Body of pancreas (tissue), 4 donors: ENCODE results near the gene SV2B. TPM values are rescaled to one million over a fixed set of nuclear protein-coding genes. Genes with fewer than 3 reads are reported as not detected.

Experiments used
- ATAC-seq: fragments of 150-250 bp; one replicate; pipeline ENCODE4 v1.9.1; 2016
- DNase-seq, 4 donors: peaks; one replicate each; pipeline ENCODE4 v3.0.0-alpha.2; 2019
- H3K27ac ChIP-seq, 4 donors: fragments of 200-600 bp; sonication (generic); 1 replicate in 3 of 4; 2 replicates in 1 of 4; pipeline versions ENCODE4 v1.5.1 to v1.6.1; 2016 to 2019; ENCODE audit warnings: mild to moderate bottlenecking in 1 of 4, mixed read lengths in 1 of 4, moderate library complexity in 1 of 4
- H3K27me3 ChIP-seq, 2 donors: fragments of 200-600 bp; sonication (generic); one replicate each; pipeline ENCODE4 v1.6.0; 2016; ENCODE audit warnings: mild to moderate bottlenecking in 1 of 2
- H3K36me3 ChIP-seq, 2 donors: fragments of 200-600 bp; sonication (generic); replicated peaks in 1 of 2; 2 replicates each; pipeline ENCODE4 v1.5.1; 2016; ENCODE audit warnings: low read depth in 2 of 2; ENCODE audit not compliant: insufficient read depth in 1 of 2
- H3K4me1 ChIP-seq: fragments of 200-600 bp; sonication (generic); one replicate; pipeline ENCODE4 v1.6.0; 2016
- H3K4me3 ChIP-seq, 2 donors: fragments of 200-600 bp; sonication (generic); 1 replicate in 1 of 2; 2 replicates in 1 of 2; pipeline ENCODE4 v1.5.1; 2016 to 2019
- H3K9me3 ChIP-seq, 3 donors: fragments of 200-600 bp; sonication (generic); 1 replicate in 2 of 3; 2 replicates in 1 of 3; pipeline ENCODE4 v1.5.1; 2016
- POLR2A ChIP-seq, 3 donors: fragments of 450-650 bp; IDR thresholded peaks; one replicate each; pipeline ENCODE4 v1.6.1; 2016; ENCODE audit warnings: antibody characterized with exemption in 3 of 3, mild to moderate bottlenecking in 2 of 3
- WGBS, 2 donors: methylation state at CpG; one replicate each; pipeline ENCODE4 v1.1.5; 2017; 5-methylcytosine and 5-hydroxymethylcytosine counted together
- intact Hi-C: fragments of 100-400 bp; cut with DNase I; formaldehyde crosslinking; loops from one replicate; pipeline ENCODE4 v1.15.1; 2023
- total RNA-seq, 2 donors: library from RNA; depleted of rRNA; stranded (reverse); fragments of >200 nt; gene quantifications; one replicate each; pipeline ENCODE4 v1.1.0, GENCODE V29; 2016
- TF ChIP-seq, protein P1 (sequence below), 7 experiments: fragments of 450-650 bp in 4 of 7; fragments of 200-600 bp in 3 of 7; sonication (generic) in 3 of 7; IDR thresholded peaks; one replicate each; pipeline ENCODE4 v1.5.1; 2016 to 2019; ENCODE audit warnings: antibody characterized with exemption in 7 of 7

SV2B gene
- total RNA-seq, 2 donors from 2014 or later: 0.78 to 20.4 TPM

DNA sequence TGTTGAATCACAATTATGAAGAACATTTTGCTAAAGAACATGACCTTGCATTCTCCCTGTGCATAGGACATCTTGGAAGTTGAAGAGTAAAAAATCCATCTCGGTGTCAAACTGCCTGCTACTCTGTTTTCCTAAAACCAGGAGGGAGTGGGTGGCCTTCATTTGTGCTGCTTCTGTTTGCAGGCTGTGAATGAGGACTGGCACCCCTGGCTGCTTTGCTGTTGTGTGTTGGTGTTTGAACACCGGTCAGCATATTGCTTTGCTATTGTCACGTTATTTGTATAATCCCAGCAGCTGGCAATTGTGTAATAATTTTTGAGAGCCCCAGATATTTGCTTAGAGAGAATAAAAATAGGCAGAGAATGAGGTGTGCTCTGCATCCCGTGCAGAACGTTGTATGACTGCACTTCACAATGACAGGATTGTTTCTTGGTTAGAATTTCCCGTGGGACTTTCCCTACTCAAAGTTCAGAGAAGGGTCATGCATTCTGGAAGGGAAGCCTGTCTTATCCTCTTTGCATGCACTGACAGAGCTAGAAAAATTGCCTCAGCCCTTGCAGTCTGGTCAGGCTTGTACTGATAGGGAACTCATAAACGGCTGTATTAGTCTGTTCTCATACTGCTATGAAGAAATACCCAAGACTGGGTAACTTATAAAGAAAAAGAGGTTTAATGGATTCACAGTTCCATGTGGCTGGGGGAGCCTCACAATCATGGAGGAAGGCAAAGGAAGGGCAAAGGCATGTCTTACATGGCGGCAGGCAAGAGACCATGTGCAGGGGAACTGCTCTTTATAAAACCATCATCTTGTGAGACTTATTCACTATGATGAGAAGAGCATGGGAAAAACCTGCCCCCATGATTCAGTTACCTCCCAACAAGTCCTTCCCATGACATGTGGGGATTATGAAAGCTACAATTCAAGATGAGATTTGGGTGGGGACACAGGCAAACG lies 16.3 kb downstream of the SV2B start:
- intact Hi-C loops: no loop called here
- Histone ChIP-seq H3K4me1 (peaks cover 14% of the 10 kb centered on the region), H3K36me3 (no peaks in the 10 kb centered on the region), H3K27me3 (no peaks in the 10 kb centered on the region), H3K27ac (peak overlapping the region in 3 of 4 donors; percentile 70 to 80 (median 74)), H3K9me3 (no peaks in the 10 kb centered on the region), H3K4me3 (no peak overlapping the region)
- TF ChIP-seq POLR2A (IDR thresholded peaks at IDR 0.05): peak in 1 of 3 donors; percentile 14
- TF ChIP-seq, protein P1, sequence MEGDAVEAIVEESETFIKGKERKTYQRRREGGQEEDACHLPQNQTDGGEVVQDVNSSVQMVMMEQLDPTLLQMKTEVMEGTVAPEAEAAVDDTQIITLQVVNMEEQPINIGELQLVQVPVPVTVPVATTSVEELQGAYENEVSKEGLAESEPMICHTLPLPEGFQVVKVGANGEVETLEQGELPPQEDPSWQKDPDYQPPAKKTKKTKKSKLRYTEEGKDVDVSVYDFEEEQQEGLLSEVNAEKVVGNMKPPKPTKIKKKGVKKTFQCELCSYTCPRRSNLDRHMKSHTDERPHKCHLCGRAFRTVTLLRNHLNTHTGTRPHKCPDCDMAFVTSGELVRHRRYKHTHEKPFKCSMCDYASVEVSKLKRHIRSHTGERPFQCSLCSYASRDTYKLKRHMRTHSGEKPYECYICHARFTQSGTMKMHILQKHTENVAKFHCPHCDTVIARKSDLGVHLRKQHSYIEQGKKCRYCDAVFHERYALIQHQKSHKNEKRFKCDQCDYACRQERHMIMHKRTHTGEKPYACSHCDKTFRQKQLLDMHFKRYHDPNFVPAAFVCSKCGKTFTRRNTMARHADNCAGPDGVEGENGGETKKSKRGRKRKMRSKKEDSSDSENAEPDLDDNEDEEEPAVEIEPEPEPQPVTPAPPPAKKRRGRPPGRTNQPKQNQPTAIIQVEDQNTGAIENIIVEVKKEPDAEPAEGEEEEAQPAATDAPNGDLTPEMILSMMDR (IDR thresholded peaks at IDR 0.05): no peak
- WGBS, 2 donors: 18% methylated on average over 9 of the region's 9 CpGs
- DNase-seq (peak; percentile 20 to 65 (median 33)), ATAC-seq (peak; percentile 90)

DNA sequence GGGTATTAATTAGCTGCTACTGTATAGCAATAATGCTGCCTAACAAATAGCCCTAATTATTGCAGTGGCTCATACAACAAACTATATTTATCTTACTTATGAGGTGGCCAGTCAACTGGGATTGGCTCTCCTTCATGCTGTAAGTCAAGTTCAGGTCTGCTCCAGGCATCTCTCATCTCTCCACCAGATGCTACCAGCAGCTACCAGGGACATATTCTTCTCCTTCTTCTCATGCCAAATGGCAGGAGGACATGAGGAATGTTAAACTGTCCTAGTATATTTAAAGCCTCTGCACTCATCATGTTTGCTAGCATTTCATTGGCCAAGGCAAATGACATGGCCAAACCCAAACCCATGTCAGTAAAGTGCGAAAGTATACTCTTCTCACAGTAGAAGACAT lies 17.3 kb downstream of the SV2B start:
- WGBS, 2 donors: 67 to 78% methylated on average over 1 of the region's 1 CpG
- Histone ChIP-seq H3K27me3 (no peaks in the 10 kb centered on the region), H3K4me3 (no peak overlapping the region), H3K36me3 (no peaks in the 10 kb centered on the region), H3K4me1 (peaks cover 14% of the 10 kb centered on the region), H3K27ac (peak overlapping the region in 3 of 4 donors; percentile 68 to 74 (median 68)), H3K9me3 (no peaks in the 10 kb centered on the region)
- intact Hi-C loops: no loop called here
- no peak for TF ChIP-seq POLR2A (IDR thresholded peaks at IDR 0.05)
- TF ChIP-seq, protein P1 (IDR thresholded peaks at IDR 0.05): no peak
- no peak for DNase-seq
- ATAC-seq: no peak

DNA sequence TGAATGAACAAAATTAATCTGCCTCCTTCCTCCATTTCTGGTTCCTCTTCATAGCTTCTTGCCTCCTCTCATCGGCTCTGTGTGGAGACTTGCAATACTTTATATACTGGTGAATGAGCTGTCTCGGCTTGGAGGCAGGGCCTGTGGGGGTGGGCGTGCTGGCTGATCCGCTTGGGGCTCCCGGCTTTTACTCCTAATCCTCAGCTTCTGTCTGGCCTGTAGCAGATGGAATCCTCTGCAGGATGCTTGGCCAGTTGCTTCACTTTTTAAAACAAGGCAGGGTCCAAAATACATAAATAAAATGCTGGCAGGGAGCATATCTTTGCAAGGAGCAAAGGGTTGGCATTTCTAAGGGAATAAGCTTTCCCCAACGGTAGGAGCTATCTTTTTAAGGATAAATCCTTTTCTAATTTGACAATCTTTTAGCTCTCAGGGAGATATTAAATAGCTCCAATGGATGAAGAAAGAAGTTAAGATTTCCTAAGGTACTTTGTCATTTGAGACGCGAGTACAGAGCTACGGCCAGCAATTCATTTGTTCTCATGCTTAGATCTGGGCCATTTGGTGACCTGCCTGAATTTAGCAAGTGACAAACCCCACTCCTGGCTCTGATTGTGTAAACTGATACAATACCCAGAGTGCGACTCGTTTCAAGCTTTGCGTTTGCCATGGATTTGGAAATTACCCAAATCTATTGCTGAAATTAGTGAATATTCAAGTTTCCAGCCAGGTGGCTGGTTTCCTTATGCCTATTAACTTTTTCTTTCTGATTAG lies 18.9 kb downstream of the SV2B start:
- intact Hi-C loops: no loop called here
- WGBS, 2 donors: 51 to 66% methylated on average over 12 of the region's 12 CpGs

DNA sequence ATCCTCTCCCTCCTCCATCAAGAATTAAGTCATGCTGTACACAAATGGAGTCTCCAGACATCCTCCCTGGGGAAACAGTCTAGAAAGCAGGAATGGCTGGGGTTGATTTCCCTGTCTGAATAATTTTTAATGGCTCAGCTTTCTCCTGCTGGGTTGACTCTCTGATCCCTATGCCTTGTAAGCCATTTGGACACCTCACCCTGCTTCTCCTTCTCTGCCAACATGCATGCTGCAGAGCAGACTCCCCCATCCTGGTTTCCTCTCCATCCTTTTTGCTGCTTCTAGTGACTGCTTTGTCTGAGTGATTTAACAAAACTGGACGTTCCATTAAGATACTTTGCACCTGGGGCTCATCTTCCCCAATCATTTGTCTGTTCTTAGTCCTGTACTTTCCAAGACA lies 22.2 kb downstream of the SV2B start:
- TF ChIP-seq POLR2A (IDR thresholded peaks at IDR 0.05): no peak
- TF ChIP-seq, protein P1 (IDR thresholded peaks at IDR 0.05): no peak
- intact Hi-C loops: no loop called here
- Histone ChIP-seq H3K27ac (no peak overlapping the region), H3K9me3 (no peaks in the 10 kb centered on the region), H3K27me3 (no peaks in the 10 kb centered on the region), H3K4me3 (no peak overlapping the region), H3K4me1 (no peaks in the 10 kb centered on the region), H3K36me3 (no peaks in the 10 kb centered on the region)
- DNase-seq (no peak), ATAC-seq (no peak)
- WGBS, 2 donors: 57 to 63% methylated on average over 1 of the region's 1 CpG

More for the DNA sequence above, 18.9 kb downstream of the SV2B start:
- TF ChIP-seq, protein P1 (IDR thresholded peaks at IDR 0.05): no peak
- TF ChIP-seq POLR2A (IDR thresholded peaks at IDR 0.05): no peak
- no peaks in the 10 kb centered on the region for H3K9me3 ChIP-seq
- ATAC-seq (no peak), DNase-seq (no peak)
- H3K27ac ChIP-seq: peak overlapping the region in 1 of 4 donors; percentile 46
- no peaks in the 10 kb centered on the region for H3K36me3 ChIP-seq
- H3K4me1 ChIP-seq: peaks cover 14% of the 10 kb centered on the region
- H3K27me3 ChIP-seq: no peaks in the 10 kb centered on the region
- no peak overlapping the region for H3K4me3 ChIP-seq
